GM21526 (cell line): ENCODE measurements around the gene WDFY2.
"Not testable (repeated sequence)": the region's sequence is repeated elsewhere in the genome, so short reads cannot be mapped to it uniquely, and the experiment has no call there.

Experiments used
- ATAC-seq: cut with Tn5 transposase; IDR thresholded peaks from one replicate; pipeline ENCODE4 v1.9.1; 2021; ENCODE audit warnings: moderate library complexity; ENCODE audit not compliant: unreplicated experiment, low FRiP score

Gene WDFY2, protein sequence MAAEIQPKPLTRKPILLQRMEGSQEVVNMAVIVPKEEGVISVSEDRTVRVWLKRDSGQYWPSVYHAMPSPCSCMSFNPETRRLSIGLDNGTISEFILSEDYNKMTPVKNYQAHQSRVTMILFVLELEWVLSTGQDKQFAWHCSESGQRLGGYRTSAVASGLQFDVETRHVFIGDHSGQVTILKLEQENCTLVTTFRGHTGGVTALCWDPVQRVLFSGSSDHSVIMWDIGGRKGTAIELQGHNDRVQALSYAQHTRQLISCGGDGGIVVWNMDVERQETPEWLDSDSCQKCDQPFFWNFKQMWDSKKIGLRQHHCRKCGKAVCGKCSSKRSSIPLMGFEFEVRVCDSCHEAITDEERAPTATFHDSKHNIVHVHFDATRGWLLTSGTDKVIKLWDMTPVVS

DNA sequence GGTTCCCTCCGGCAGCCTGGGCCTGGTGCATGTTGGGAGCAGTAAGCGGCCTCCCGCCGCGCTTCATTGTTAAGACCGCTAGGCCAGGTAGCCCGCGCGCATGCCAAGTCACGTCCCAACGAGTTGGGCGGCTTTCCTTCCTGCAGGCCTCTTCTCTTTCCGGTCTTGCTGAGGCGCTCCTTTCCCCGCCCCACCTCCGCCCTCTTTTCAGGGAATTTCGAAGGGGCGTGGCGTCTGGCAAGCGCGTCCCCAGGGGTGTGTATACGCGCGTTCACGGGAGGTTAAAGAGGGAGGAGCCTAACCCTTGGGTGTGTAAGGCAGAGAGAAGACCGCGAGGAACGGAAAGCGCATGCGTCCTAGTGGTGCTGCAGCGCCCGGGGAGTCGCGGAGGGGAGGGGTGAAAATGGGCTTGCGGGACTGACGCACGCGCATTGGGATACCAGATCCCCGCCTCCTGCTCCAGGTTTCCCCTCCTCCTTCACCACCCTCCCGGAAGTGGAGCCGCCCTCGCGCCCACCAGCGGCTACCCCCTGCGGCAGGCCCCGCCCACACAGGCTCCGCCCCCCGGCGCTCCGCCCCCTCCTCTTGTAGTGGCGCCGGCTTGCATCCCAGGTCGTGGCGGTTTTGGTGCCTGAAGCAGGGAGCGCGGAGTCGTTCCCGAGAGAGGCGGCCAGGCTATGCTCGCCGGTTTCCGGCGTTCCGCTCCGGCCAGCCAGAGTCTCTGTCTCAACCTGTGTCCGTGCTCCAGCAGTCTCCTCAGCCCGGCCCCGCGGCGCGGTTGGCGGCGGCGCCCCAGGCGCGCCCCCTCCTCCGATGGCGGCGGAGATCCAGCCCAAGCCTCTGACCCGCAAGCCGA is at the start of gene WDFY2:
TSS of gene WDFY2 (plus strand) at position 588 of the 856 bp plus-strand sequence. CDS start at position 814, 226 bp downstream.
- ATAC-seq = peak; percentile 68

DNA sequence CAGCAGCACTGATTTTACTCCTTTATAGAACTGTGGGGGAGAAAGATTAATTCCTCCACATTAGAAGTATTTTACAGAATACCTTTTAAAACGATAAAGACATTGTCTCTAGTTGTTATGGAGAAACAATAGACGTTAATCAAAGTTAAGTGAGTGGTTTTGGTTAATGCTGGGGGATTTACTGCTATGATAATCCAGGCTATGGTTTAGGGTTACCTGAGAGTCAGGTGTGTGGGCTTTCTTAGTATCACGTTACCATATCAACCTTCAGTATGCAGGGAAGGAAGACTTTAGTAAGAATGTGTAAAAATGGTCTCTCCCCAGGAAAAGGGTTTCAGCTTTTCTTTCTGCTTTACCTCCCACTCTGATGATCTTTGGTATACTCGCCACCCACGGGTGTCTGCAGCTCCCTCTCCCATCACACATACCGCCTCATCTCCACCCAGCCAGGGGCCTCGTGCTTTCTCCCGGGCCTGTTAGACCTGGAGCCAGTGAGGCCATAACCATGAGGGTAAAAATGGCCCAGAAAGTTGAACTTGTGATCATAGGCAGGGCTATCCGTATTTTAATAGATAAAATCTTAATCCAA is 45.6 kb upstream of the WDFY2 start:
- no peak for ATAC-seq

DNA sequence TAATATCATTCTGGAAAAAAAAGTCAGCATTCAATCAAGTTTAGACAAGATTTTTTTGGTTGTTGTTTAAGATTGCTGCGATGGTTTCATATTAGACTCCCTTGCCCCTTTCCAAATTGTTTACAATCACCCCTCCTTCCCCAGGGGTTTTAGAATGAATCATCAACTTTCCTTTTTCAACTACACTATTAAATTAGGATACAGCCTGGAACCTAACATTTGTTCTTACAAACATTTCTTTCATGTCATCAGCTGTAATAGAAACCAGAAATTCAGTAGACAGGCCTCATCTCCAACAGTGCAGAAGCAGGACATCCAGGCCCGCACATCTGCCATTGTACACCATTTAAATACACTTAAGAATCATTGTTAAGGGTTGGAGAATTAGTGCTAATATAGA is 44.4 kb upstream of the WDFY2 start:
- ATAC-seq = no peak

GRCh38 chr13:51541037-51541436 is 43.2 kb upstream of the WDFY2 start:
- ATAC-seq = no peak

GRCh38 chr13:51541809-51542258 is 42.4 kb upstream of the WDFY2 start:
- ATAC-seq = no peak

GRCh38 chr13:51542346-51543242 is 41.7 kb upstream of the WDFY2 start:
- ATAC-seq = no peak

GRCh38 chr13:51545446-51545845 is 38.8 kb upstream of the WDFY2 start:
- ATAC-seq = not testable (repeated sequence)

DNA sequence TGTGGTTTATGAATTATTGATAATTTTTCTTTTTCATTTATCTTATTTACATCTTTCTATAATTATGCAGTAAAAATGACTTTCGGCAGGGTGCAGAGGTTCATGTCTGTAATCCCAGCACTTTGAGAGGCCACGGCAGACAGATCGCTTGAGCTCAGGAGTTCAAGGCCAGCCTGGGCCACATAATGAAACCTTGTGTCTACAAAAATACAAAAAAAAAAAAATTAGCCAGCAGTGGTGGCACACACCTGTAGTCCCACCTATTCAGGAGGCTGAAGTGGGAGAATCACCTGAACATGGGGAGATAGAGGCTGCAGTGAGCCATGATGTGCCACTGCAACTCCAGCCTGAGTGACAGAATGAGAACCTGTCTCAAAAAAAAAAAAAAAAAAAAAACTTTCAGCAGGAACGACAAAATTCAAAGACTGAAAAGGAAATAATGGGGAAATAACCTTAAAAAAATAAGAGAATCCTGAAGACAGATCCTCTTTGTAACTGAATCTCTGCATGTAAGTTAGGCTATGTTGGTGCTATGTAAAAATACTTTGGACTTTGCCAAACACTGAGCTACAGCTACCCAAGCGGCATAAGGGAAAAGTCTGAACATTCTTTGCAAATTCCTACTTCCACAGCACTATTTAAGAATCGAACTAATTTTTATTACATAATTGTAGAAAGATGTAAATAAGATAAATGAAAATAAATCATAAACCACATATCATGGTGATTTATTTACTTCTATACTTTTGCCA is 36.7 kb upstream of the WDFY2 start:
- ATAC-seq = no peak

DNA sequence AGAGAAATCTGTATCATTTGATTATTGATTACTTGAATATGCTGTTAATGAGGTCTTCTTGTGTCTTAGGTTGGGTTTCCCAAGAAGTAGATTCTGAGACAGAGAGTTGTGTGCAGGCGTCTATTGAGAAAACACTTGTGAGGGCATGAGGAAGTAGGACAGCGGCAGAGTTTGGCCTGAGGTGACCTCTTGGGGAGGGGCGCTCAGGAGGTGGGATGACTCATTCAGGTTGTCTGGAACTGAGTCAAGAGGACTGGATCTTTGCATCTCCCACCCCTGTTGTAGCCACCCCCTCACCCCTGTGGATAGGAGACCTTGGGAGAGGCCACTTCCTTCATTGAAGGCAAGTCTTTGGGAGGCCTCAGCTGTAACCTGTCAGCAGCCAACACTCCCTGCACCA is 35.2 kb upstream of the WDFY2 start:
- ATAC-seq = no peak

DNA sequence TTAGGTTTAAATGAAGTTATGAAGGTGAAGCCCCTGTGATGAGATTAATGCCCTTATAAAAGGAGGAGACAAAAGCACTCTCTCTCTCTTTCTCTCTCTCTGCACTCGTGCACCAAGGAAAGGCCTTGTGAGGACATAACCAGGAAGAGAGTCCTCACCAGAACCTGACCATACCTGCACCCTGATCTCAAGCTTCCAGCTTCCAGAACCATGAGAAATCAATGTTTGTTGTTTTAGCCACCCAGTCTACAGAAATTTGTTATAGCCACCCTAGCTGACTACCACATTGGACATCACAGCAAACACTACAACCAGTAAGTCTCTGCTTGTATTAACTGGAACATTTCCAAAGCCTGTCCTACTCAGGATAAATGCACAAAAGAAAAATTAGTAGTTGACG is 34.7 kb upstream of the WDFY2 start:
- ATAC-seq = no peak

DNA sequence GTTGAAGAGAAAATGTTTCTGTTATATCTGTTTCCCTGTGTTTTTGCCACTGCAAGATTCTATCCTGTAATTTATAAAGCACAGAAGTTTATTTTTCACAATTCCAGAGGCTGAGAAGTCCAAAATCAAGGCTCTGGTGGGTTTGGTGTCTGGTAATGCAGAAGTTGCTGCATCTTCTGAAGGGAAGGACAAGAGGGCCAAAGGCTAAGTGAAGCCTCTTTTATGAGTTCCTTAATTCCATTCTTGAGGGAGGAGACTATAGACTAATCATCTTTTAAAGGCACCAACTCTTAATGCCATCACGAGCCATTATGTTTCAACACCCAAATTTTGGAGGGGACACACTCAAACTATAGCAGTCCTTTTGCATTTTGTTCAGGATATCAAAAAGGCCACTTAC is 34.1 kb upstream of the WDFY2 start:
- no peak for ATAC-seq

- ATAC-seq = no peak
Measured at GRCh38 chr13:51551416-51551815, 32.8 kb upstream of the WDFY2 start.

GRCh38 chr13:51552027-51552426 is 32.2 kb upstream of the WDFY2 start:
- no peak for ATAC-seq

- no peak for ATAC-seq
Measured at GRCh38 chr13:51553531-51553930, 30.7 kb upstream of the WDFY2 start.

GRCh38 chr13:51556740-51557139 is 27.5 kb upstream of the WDFY2 start:
- ATAC-seq = no peak

- ATAC-seq = no peak
Measured at GRCh38 chr13:51557438-51557837, 26.8 kb upstream of the WDFY2 start.

GRCh38 chr13:51557875-51558612 is 26.2 kb upstream of the WDFY2 start:
- ATAC-seq = no peak

DNA sequence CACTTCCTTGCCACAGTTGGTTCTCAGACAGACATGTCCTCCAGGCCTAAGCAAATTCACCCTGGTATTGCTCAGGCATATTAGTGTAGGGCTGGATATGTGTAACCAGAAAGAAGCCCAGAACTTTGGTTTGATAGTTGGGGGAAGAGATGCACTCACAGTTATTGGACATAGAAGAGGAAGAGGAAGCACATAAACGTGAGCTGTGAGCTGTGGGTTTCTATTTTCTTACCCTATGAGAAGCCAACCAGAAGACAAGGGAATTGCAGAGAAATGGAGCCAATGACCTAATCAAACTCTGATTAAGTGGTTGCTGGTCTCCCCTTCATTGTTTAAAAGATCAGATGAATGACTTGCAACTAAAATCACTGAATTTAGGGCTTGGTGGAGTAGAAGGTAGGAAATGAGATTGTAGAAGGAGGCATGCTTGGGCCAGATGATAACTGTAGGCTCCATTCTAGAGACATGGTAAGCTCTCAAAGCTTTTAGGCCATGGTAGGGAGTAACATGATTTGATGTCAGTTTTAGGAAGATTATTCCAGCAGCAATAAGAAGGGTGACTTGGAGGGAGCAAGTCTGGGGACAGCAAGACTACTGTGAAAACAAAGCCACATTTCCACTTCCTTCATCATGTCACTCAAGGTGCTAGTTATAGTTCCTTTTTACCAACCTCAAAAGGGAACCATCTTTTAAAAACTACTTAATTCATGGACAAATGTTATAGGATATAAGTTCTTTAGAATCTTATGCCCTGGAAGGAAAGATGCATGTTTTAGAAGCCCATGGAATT is 24.1 kb upstream of the WDFY2 start:
- ATAC-seq = no peak
